ENCODE measurements around the gene MEGF10. TPM values are rescaled to one million over a fixed set of nuclear protein-coding genes. Genes with fewer than 3 reads are reported as not detected.

MEGF10 gene
- total and polyA plus RNA-seq, 5 donors = 0.25 to 2.7 (median 1.1) TPM

DNA sequence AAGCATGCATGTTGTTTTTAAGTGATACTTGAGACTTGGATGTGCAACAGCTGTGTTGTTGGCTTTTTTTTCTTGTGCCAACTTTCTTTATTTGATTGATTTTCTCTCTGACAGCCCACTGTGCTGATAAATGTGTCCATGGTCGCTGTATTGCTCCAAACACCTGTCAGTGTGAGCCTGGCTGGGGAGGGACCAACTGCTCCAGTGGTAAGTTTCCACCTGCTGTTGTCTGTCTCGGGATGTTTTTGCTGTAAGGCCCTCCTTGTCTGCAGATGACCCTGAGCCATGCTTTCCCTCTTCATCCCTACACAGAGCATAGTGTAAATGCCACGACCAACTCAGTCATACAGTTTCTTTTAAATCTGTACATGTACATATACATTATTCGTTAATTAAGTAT is 79.2 kb downstream of the MEGF10 start:
- no peaks in the 10 kb centered on the region for H3K4me1 ChIP-seq (ENCODE audit: control insufficient read depth, insufficient read depth, low read length)
- ATAC-seq = no peak
- intact Hi-C loops (cut with DNase I) = no loop called here
- no peak overlapping the region for H3K27ac ChIP-seq (ENCODE audit: low read length)
- no peaks in the 10 kb centered on the region for H3K9me3 ChIP-seq (ENCODE audit: control insufficient read depth, low read length)
- H3K4me3 ChIP-seq (ENCODE audit: low read length) = no peak overlapping the region
- WGBS = 71% methylated on average over 4 of the region's 4 CpGs
- no peak for DNase-seq
- no peaks in the 10 kb centered on the region for H3K27me3 ChIP-seq (ENCODE audit: control insufficient read depth, insufficient read depth)

DNA sequence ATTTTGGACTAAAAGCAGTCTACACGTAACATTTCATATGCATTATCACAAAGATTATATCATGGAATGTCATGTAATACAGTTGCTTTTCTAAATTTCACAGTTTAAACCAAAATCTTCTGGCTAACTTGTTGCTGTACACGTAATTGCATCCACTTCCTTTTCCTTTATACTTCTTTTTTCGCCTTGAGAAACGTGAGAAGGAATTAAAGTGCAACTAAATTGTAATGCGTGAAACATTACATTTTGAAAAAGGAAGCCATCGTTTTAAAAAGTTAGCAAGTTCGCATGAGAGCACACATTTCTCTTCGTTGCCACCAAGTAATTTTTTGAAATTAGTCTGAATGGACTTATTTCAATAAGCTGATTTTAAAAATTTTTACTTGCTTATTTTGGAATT is 80.0 kb downstream of the MEGF10 start:
- 52% methylated on average over 8 of the region's 8 CpGs for WGBS
- H3K27ac ChIP-seq (ENCODE audit: low read length) = no peak overlapping the region
- ATAC-seq = no peak
- intact Hi-C loops (cut with DNase I) = no loop called here
- no peak overlapping the region for H3K4me3 ChIP-seq (ENCODE audit: low read length)
- no peaks in the 10 kb centered on the region for H3K4me1 ChIP-seq (ENCODE audit: control insufficient read depth, insufficient read depth, low read length)
- DNase-seq = no peak
- H3K9me3 ChIP-seq (ENCODE audit: control insufficient read depth, low read length) = no peaks in the 10 kb centered on the region
- no peaks in the 10 kb centered on the region for H3K27me3 ChIP-seq (ENCODE audit: control insufficient read depth, insufficient read depth)

GRCh38 chr5:127373858-127374491 is 83.4 kb downstream of the MEGF10 start:
- 75% methylated on average over 6 of the region's 6 CpGs for WGBS
- H3K27ac ChIP-seq (ENCODE audit: low read length) = no peak overlapping the region
- ATAC-seq = no peak
- H3K9me3 ChIP-seq (ENCODE audit: control insufficient read depth, low read length) = no peaks in the 10 kb centered on the region
- intact Hi-C loops (cut with DNase I) = no loop called here
- DNase-seq = no peak
- H3K4me1 ChIP-seq (ENCODE audit: control insufficient read depth, insufficient read depth, low read length) = no peaks in the 10 kb centered on the region
- no peak overlapping the region for H3K4me3 ChIP-seq (ENCODE audit: low read length)
- H3K27me3 ChIP-seq (ENCODE audit: control insufficient read depth, insufficient read depth) = no peaks in the 10 kb centered on the region

GRCh38 chr5:127375124-127375523 is 84.5 kb downstream of the MEGF10 start:
- no peaks in the 10 kb centered on the region for H3K27me3 ChIP-seq (ENCODE audit: control insufficient read depth, insufficient read depth)
- ATAC-seq = no peak

DNA sequence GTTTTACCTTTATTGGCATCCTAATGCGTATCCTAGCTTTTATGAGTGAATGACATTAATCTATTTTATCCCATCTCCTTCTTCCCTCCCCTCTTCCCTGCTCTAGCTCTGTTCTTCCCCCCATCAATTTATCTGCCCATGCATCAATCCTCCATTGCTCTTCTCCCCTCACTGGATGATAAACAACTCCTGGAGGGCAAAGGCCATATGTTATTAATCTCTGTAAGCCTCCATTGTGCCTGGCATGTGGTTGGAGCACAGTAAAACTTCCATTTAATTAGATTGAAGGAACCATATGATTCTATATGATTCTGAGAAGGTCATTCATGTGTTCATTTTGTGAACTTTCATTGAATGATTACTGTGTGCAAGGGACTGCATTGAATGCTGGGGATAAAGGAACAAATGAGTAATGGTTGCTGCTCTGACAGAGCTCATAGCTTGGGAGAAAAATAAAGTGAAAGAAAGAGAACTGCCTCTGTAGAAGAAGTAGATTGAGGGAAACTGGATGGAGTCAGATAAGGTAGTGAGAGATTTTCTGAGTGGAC is 85.0 kb downstream of the MEGF10 start:
- no peak for DNase-seq
- Histone ChIP-seq H3K27ac (ENCODE audit: low read length) (no peak overlapping the region), H3K9me3 (ENCODE audit: control insufficient read depth, low read length) (no peaks in the 10 kb centered on the region), H3K4me1 (ENCODE audit: control insufficient read depth, insufficient read depth, low read length) (no peaks in the 10 kb centered on the region), H3K4me3 (ENCODE audit: low read length) (no peak overlapping the region), H3K27me3 (ENCODE audit: control insufficient read depth, insufficient read depth) (no peaks in the 10 kb centered on the region)
- 91% methylated on average over 1 of the region's 1 CpG for WGBS
- intact Hi-C loops (cut with DNase I) = no loop called here
- no peak for ATAC-seq

More at GRCh38 chr5:127375124-127375523, 84.5 kb downstream of the MEGF10 start:
- H3K4me1 ChIP-seq (ENCODE audit: control insufficient read depth, insufficient read depth, low read length) = no peaks in the 10 kb centered on the region
- intact Hi-C loops (cut with DNase I) = no loop called here
- H3K9me3 ChIP-seq (ENCODE audit: control insufficient read depth, low read length) = no peaks in the 10 kb centered on the region
- no peak for DNase-seq
- no peak overlapping the region for H3K27ac ChIP-seq (ENCODE audit: low read length)
- no peak overlapping the region for H3K4me3 ChIP-seq (ENCODE audit: low read length)

DNA sequence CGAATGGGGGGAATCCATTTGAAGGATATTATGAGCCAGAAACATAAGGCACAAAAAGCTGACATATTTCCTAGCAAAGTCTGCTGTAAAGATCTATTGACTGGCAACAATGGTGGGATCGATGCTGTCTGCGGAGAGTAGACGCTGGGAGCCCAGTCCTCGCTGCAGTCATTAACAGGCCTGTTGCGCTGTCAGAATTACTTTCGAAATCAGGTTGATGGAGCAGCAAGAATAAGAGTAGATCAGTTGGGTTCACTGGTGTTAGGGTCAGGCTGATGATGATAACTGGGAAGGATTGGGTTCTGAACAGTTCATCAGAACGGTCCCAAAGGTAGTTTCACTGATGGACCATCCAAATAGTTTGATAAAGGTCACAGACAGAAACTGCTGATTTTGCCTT is 87.1 kb downstream of the MEGF10 start:
- Histone ChIP-seq H3K4me1 (ENCODE audit: control insufficient read depth, insufficient read depth, low read length) (no peaks in the 10 kb centered on the region), H3K27ac (ENCODE audit: low read length) (no peak overlapping the region), H3K9me3 (ENCODE audit: control insufficient read depth, low read length) (no peaks in the 10 kb centered on the region), H3K4me3 (ENCODE audit: low read length) (no peak overlapping the region), H3K27me3 (ENCODE audit: control insufficient read depth, insufficient read depth) (no peaks in the 10 kb centered on the region)
- 94% methylated on average over 8 of the region's 8 CpGs for WGBS
- DNase-seq = no peak
- ATAC-seq = no peak
- intact Hi-C loops (cut with DNase I) = no loop called here

GRCh38 chr5:127385936-127386335 is 95.3 kb downstream of the MEGF10 start:
- 89% methylated on average over 1 of the region's 1 CpG for WGBS
- Histone ChIP-seq H3K27ac (ENCODE audit: low read length) (no peak overlapping the region), H3K27me3 (ENCODE audit: control insufficient read depth, insufficient read depth) (no peaks in the 10 kb centered on the region), H3K4me1 (ENCODE audit: control insufficient read depth, insufficient read depth, low read length) (no peaks in the 10 kb centered on the region), H3K4me3 (ENCODE audit: low read length) (no peak overlapping the region), H3K9me3 (ENCODE audit: control insufficient read depth, low read length) (no peaks in the 10 kb centered on the region)
- no peak for DNase-seq
- intact Hi-C loops (cut with DNase I) = no loop called here
- no peak for ATAC-seq

GRCh38 chr5:127386557-127386956 is 96.0 kb downstream of the MEGF10 start:
- H3K4me3 ChIP-seq (ENCODE audit: low read length) = no peak overlapping the region
- intact Hi-C loops (cut with DNase I) = no loop called here
- 42% methylated on average over 2 of the region's 2 CpGs for WGBS

DNA sequence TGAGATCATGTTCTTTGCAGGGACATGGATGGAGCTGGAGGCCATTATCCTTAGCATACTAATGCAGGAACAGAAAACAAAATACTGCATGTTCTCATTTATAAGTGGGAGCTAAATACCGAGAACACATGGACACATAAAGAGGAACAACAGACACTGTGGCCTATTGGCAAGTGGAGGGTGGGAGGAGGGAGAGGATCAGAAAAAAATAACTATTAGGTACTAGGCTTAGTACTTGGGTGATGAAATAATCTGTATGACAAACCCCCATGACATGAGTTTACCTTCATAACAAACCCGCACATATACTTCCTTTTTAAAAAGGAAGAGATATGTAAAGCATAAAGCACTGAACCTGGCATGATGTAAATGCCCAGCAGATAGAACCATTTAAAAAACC is 99.0 kb downstream of the MEGF10 start:
- 76% methylated on average over 2 of the region's 2 CpGs for WGBS

More at GRCh38 chr5:127386557-127386956, 96.0 kb downstream of the MEGF10 start:
- DNase-seq (no peak), ATAC-seq (no peak)
- Histone ChIP-seq H3K27ac (ENCODE audit: low read length) (no peak overlapping the region), H3K4me1 (ENCODE audit: control insufficient read depth, insufficient read depth, low read length) (no peaks in the 10 kb centered on the region), H3K9me3 (ENCODE audit: control insufficient read depth, low read length) (no peaks in the 10 kb centered on the region), H3K27me3 (ENCODE audit: control insufficient read depth, insufficient read depth) (no peaks in the 10 kb centered on the region)

DNA sequence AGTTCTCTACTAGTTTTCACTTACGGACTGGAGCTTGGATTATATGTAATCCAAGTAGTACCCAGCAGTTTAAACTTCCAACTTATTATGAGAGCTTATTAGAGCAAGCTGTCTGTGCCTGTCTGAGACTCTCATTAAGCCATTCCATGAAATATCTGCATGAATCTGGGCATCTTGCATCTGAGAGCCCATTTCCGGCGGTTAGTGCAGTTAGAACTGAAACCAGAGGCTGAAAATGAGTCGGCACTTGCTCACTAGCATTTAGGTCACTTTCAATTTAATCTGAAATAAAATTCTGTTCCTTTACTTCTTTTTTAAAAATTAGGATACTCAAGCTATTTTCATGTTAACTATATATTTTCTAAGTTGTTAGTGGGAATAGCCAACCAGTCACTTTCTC is 102.2 kb downstream of the MEGF10 start:
- intact Hi-C loops (cut with DNase I) = no loop called here
- no peak for ATAC-seq
- no peak for DNase-seq
- no peak overlapping the region for H3K27ac ChIP-seq (ENCODE audit: low read length)
- H3K9me3 ChIP-seq (ENCODE audit: control insufficient read depth, low read length) = no peaks in the 10 kb centered on the region
- no peaks in the 10 kb centered on the region for H3K4me1 ChIP-seq (ENCODE audit: control insufficient read depth, insufficient read depth, low read length)
- H3K4me3 ChIP-seq (ENCODE audit: low read length) = no peak overlapping the region
- 84% methylated on average over 4 of the region's 4 CpGs for WGBS
- no peaks in the 10 kb centered on the region for H3K27me3 ChIP-seq (ENCODE audit: control insufficient read depth, insufficient read depth)

More for the DNA sequence above, 99.0 kb downstream of the MEGF10 start:
- no peak overlapping the region for H3K27ac ChIP-seq (ENCODE audit: low read length)
- intact Hi-C loops (cut with DNase I) = no loop called here
- no peak overlapping the region for H3K4me3 ChIP-seq (ENCODE audit: low read length)
- H3K27me3 ChIP-seq (ENCODE audit: control insufficient read depth, insufficient read depth) = no peaks in the 10 kb centered on the region
- H3K9me3 ChIP-seq (ENCODE audit: control insufficient read depth, low read length) = no peaks in the 10 kb centered on the region
- DNase-seq = no peak
- ATAC-seq = no peak
- H3K4me1 ChIP-seq (ENCODE audit: control insufficient read depth, insufficient read depth, low read length) = no peaks in the 10 kb centered on the region

DNA sequence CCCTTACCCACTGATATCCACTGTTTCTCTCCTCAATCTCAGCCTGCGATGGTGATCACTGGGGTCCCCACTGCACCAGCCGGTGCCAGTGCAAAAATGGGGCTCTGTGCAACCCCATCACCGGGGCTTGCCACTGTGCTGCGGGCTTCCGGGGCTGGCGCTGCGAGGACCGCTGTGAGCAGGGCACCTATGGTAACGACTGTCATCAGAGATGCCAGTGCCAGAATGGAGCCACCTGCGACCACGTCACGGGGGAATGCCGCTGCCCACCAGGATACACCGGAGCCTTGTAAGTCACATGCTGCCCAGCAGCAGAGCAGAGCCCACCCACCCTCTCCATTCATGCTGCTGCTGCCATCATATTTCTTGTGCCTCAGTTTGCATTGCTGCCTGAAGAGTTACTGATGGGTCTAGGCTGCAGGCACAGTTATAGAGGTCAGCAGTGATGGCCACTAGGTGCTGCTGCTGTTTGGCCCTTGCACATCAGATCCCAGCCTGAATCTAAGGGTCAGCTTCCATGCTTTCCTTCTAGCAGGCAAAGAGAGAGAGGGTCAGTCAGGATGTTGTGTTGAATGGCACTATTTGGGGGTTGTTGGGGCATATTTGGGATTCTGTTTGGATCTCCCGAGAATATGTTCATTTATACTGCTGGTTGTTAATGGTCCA is 106.0 kb downstream of the MEGF10 start:
- Histone ChIP-seq H3K27me3 (ENCODE audit: control insufficient read depth, insufficient read depth) (no peaks in the 10 kb centered on the region), H3K27ac (ENCODE audit: low read length) (no peak overlapping the region), H3K9me3 (ENCODE audit: control insufficient read depth, low read length) (no peaks in the 10 kb centered on the region), H3K4me3 (ENCODE audit: low read length) (no peak overlapping the region), H3K4me1 (ENCODE audit: control insufficient read depth, insufficient read depth, low read length) (no peaks in the 10 kb centered on the region)
- ATAC-seq (no peak), DNase-seq (no peak)
- intact Hi-C loops (cut with DNase I) = no loop called here
- 95% methylated on average over 15 of the region's 15 CpGs for WGBS
